ENCODE data around the gene LGR4. TPM values are rescaled to one million over a fixed set of nuclear protein-coding genes. Genes with fewer than 3 reads are reported as not detected.
A peak's percentile ranks its signal among the peaks of the same experiment; 100 is the strongest.
"Not testable (repeated sequence)": the region's sequence is repeated elsewhere in the genome, so short reads cannot be mapped to it uniquely, and the experiment has no call there.

The LGR4 gene
- total and polyA plus RNA-seq, 2 of the 13 experiments (the other 11 are each of a cell fraction or from before 2014, with no cell fraction given) = 42.1 to 68.7 TPM

GRCh38 chr11:27321340-27321739 lies 151.2 kb downstream of the LGR4 start (continued):
- peak; percentile 58; the same call in 1 of the 2 replicates for TF ChIP-seq PAXIP1 (CRISPR knock-in tag; conservative IDR thresholded peaks at IDR 0.05)
- 0 out of 2 replicates have a peak, but pooled peaks have one; percentile 15 for TF ChIP-seq ZNF574 (CRISPR knock-in tag; IDR thresholded peaks at IDR 0.05)
- TF ChIP-seq ZBTB38 (CRISPR knock-in tag; IDR thresholded peaks at IDR 0.05) = peak; percentile 29; the same call in 1 of the 2 replicates
- 0 out of 2 replicates have a peak, but pooled peaks have one; percentile 39 for TF ChIP-seq ELF3 (CRISPR knock-in tag; IDR thresholded peaks at IDR 0.05)
- peak; percentile 64; the same call in 1 of the 2 replicates for TF ChIP-seq IRF2 (CRISPR knock-in tag; IDR thresholded peaks at IDR 0.05)
- 0 out of 2 replicates have a peak, but pooled peaks have one; percentile 29 for TF ChIP-seq ZNF792 (CRISPR knock-in tag; IDR thresholded peaks at IDR 0.05)
- TF ChIP-seq ZBTB7B (CRISPR knock-in tag; IDR thresholded peaks at IDR 0.05) = peak; percentile 75
- 0 out of 2 replicates have a peak, but pooled peaks have one; percentile 32 for TF ChIP-seq HNF1B (CRISPR knock-in tag; IDR thresholded peaks at IDR 0.05)
- not testable (repeated sequence) for TF ChIP-seq FOXP1 (IDR thresholded peaks at IDR 0.05)
- TF ChIP-seq FOXP1 (CRISPR knock-in tag; IDR thresholded peaks at IDR 0.05) = peak; percentile 52
- peak; percentile 72; the same call in 1 of the 2 replicates for TF ChIP-seq FOXK1 (CRISPR knock-in tag; IDR thresholded peaks at IDR 0.05; ENCODE audit: borderline replicate concordance, low read depth)
- TF ChIP-seq ZNF281 (CRISPR knock-in tag; IDR thresholded peaks at IDR 0.05; ENCODE audit: borderline replicate concordance) = peak; percentile 97
- TF ChIP-seq ATF7-NPFF (CRISPR knock-in tag; IDR thresholded peaks at IDR 0.05; ENCODE audit: low read depth) = 0 out of 2 replicates have a peak, but pooled peaks have one; percentile 28
- peak; percentile 81; the same call in 1 of the 2 replicates for TF ChIP-seq HNRNPL (IDR thresholded peaks at IDR 0.05; ENCODE audit: low read depth, low read length)
- peak; percentile 40; the same call in 1 of the 2 replicates for TF ChIP-seq THAP9 (CRISPR knock-in tag; IDR thresholded peaks at IDR 0.05; ENCODE audit: borderline replicate concordance)
- 0 out of 2 replicates have a peak, but pooled peaks have one; percentile 39 for TF ChIP-seq ZNF350 (CRISPR knock-in tag; IDR thresholded peaks at IDR 0.05; ENCODE audit: borderline replicate concordance, low read depth)

All from HepG2 (cell line).